ENCODE measurements around the gene OR4K13.

DNA sequence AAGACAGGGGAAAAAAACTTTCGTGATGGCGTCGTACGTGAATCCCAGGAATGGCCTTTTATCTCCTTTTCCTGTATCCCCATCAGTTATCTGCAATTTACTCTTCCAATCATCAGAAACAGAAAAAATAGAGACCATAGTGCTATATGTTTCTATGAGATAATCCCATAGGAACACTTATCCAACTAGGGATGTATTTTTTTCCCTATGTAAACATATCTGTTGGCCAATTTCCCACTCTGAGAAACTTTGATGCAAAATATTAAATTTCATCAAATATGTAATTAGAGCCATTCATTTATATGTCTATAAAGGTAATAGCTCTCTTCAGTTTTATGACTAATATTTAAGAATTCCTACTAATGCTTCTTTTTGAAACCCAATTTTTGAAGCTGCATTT is at the start of gene OR4K13:
- TF ChIP-seq YY1 (IDR thresholded peaks at IDR 0.05; ENCODE audit: insufficient read depth, insufficient read length) (no peak), SUZ12 (IDR thresholded peaks at IDR 0.05; ENCODE audit: extremely low read depth, insufficient read depth, insufficient read length) (no peak), ZNF274 (IDR thresholded peaks at IDR 0.05; ENCODE audit: low read depth, low read length) (no peak)
